ENCODE data around the gene PDS5B. TPM values are rescaled to one million over a fixed set of nuclear protein-coding genes. Genes with fewer than 3 reads are reported as not detected.
"Not testable (repeated sequence)": the region's sequence is repeated elsewhere in the genome, so short reads cannot be mapped to it uniquely, and the experiment has no call there.

PDS5B gene
- total and polyA plus RNA-seq, 2 of the 8 experiments (the other 6 are each of a cell fraction or from before 2014, with no cell fraction given), result 5.5 to 54.6 TPM

GRCh38 chr13:32555613-32556012, 30.6 kb upstream of the PDS5B start (continued):
- TF ChIP-seq E2F6 (IDR thresholded peaks at IDR 0.05) (no peak), JUND (IDR thresholded peaks at IDR 0.05; ENCODE audit: low read length) (no peak), CTCF (IDR thresholded peaks at IDR 0.05; ENCODE audit: control extremely low read depth in 1 of 3, insufficient read depth in 1 of 3, low read depth in 1 of 3, low read length in 3 of 3) (no peak), SUZ12 (IDR thresholded peaks at IDR 0.05; ENCODE audit: low read length) (no peak), TEAD4 (IDR thresholded peaks at IDR 0.05; ENCODE audit: low read depth, low read length) (no peak), ASH2L (IDR thresholded peaks at IDR 0.05; ENCODE audit: low read length) (no peak)

GRCh38 chr13:32560842-32561241, 25.4 kb upstream of the PDS5B start:
- 86% methylated on average over 1 of the region's 1 CpG; no CpG with 5 or more reads in 1 of the 2 experiments for WGBS, 2 experiments (ENCODE audit: extremely low coverage in 1 of 2, insufficient coverage in 1 of 2, insufficient read length in 1 of 2, insufficient replicate concordance in 2 of 2, low coverage in 1 of 2, low lambda C conversion rate in 2 of 2, missing lambda C conversion rate in 1 of 2)
- H3K79me2 ChIP-seq (ENCODE audit: control insufficient read depth in 1 of 2, insufficient read depth in 2 of 2, low read length in 2 of 2); H3K14ac ChIP-seq (ENCODE audit: insufficient read length): not testable (repeated sequence)

More at GRCh38 chr13:32560842-32561241, 25.4 kb upstream of the PDS5B start:
- not testable (repeated sequence) for H3K4me2 ChIP-seq (ENCODE audit: insufficient read depth in 1 of 2, low read depth in 2 of 2, low read length in 2 of 2); DNase-seq (ENCODE audit: low read depth in 1 of 2, low spot score in 2 of 2); H4K8ac ChIP-seq (ENCODE audit: extremely low read depth, insufficient read depth, low read length); H4K5ac ChIP-seq (ENCODE audit: insufficient read length, low read depth, low read length); H2AFZ ChIP-seq (ENCODE audit: low read length); H3K4me1 ChIP-seq (replicated peaks in 1 of 4; ENCODE audit: control insufficient read depth in 3 of 4, insufficient read depth in 4 of 4, low read length in 3 of 4); H3K18ac ChIP-seq (ENCODE audit: extremely low read depth, low read length); H2BK20ac ChIP-seq (ENCODE audit: low read length); H4K20me1 ChIP-seq (replicated peaks in 1 of 2; ENCODE audit: control insufficient read depth in 1 of 2, insufficient read depth in 2 of 2, low read length in 2 of 2); H2BK12ac ChIP-seq (ENCODE audit: low read depth, low read length); H2AK5ac ChIP-seq (ENCODE audit: low read depth, low read length); H3K36me3 ChIP-seq (ENCODE audit: control insufficient read depth in 2 of 4, insufficient read depth in 4 of 4, low read length in 3 of 4); H3K27ac ChIP-seq (ENCODE audit: low read depth, low read length); H3K27me3 ChIP-seq (replicated peaks in 1 of 4; ENCODE audit: control insufficient read depth in 3 of 4, extremely low read depth in 1 of 4, insufficient read depth in 3 of 4, low read length in 3 of 4); H3K9ac ChIP-seq (replicated peaks in 1 of 4; ENCODE audit: extremely low read depth in 1 of 4, low read depth in 3 of 4, low read length in 3 of 4); FAIRE-seq; H3K79me1 ChIP-seq (ENCODE audit: low read depth, low read length); H3K23ac ChIP-seq (ENCODE audit: insufficient read length); H3K56ac ChIP-seq (replicated peaks; ENCODE audit: insufficient read length, low read depth, low read length); H3K23me2 ChIP-seq (ENCODE audit: low read depth, low read length); H4K91ac ChIP-seq (replicated peaks; ENCODE audit: insufficient read length, low read length); H2BK5ac ChIP-seq (ENCODE audit: low read depth, low read length); H3K4ac ChIP-seq (replicated peaks; ENCODE audit: insufficient read length, low read depth, low read length); H2BK15ac ChIP-seq (ENCODE audit: low read length); H3K4me3 ChIP-seq (ENCODE audit: extremely low read depth in 1 of 4, insufficient read depth in 2 of 4, low read depth in 3 of 4, low read length in 4 of 4); H3K9me3 ChIP-seq (ENCODE audit: insufficient read depth in 2 of 2, low read depth in 1 of 2, low read length in 1 of 2); H2BK120ac ChIP-seq (replicated peaks; ENCODE audit: low read depth, low read length)
- POLR2A ChIA-PET (ENCODE audit: partially characterized antibody), result interaction anchor here (0.6 kb wide), 1 partner anchor 325 kb away, joined by 3 read pairs; no protein-coding TSS in a partner anchor
- CTCF ChIA-PET (ENCODE audit: partially characterized antibody), result interaction anchor here (0.6 kb wide), 2 partner anchors 304 to 467 kb away, joined by 3 read pairs; no protein-coding TSS in a partner anchor

Data from H1 (cell line).